Measurements from ENCODE around the gene HSPA12B.

DNA sequence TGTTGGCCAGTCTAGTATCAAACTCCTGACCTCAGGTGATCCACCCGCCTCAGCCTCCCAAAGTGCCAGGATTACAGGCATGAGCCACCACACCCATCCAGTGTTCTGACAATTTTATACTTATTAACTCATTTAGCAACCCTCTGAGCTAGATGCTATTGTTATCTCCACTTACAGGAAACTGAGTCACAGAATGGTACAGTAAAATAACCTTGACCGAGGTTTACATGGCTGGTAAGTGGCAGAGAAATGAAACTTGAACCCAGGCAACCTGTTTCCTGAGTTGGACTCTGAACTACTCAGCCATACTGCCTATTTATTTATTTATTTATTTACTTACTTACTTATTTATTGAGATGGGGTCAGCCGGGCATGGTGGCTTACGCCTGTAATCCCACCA, 13.4 kb upstream of the HSPA12B start:
- TF ChIP-seq, protein P1, sequence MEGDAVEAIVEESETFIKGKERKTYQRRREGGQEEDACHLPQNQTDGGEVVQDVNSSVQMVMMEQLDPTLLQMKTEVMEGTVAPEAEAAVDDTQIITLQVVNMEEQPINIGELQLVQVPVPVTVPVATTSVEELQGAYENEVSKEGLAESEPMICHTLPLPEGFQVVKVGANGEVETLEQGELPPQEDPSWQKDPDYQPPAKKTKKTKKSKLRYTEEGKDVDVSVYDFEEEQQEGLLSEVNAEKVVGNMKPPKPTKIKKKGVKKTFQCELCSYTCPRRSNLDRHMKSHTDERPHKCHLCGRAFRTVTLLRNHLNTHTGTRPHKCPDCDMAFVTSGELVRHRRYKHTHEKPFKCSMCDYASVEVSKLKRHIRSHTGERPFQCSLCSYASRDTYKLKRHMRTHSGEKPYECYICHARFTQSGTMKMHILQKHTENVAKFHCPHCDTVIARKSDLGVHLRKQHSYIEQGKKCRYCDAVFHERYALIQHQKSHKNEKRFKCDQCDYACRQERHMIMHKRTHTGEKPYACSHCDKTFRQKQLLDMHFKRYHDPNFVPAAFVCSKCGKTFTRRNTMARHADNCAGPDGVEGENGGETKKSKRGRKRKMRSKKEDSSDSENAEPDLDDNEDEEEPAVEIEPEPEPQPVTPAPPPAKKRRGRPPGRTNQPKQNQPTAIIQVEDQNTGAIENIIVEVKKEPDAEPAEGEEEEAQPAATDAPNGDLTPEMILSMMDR (IDR thresholded peaks at IDR 0.05; ENCODE audit: poor library complexity, severe bottlenecking), result no peak
- TF ChIP-seq EP300 (conservative IDR thresholded peaks at IDR 0.05; ENCODE audit: poor library complexity, severe bottlenecking) (no peak), SMC3 (conservative IDR thresholded peaks at IDR 0.05; ENCODE audit: poor library complexity) (no peak), EZH2 (IDR thresholded peaks at IDR 0.05; ENCODE audit: borderline replicate concordance, insufficient read depth, low read length, poor library complexity, severe bottlenecking) (no peak), TAF1 (IDR thresholded peaks at IDR 0.05; ENCODE audit: low read depth) (no peak), RAD21 (conservative IDR thresholded peaks at IDR 0.05) (no peak)
- TF ChIP-seq, protein P2, sequence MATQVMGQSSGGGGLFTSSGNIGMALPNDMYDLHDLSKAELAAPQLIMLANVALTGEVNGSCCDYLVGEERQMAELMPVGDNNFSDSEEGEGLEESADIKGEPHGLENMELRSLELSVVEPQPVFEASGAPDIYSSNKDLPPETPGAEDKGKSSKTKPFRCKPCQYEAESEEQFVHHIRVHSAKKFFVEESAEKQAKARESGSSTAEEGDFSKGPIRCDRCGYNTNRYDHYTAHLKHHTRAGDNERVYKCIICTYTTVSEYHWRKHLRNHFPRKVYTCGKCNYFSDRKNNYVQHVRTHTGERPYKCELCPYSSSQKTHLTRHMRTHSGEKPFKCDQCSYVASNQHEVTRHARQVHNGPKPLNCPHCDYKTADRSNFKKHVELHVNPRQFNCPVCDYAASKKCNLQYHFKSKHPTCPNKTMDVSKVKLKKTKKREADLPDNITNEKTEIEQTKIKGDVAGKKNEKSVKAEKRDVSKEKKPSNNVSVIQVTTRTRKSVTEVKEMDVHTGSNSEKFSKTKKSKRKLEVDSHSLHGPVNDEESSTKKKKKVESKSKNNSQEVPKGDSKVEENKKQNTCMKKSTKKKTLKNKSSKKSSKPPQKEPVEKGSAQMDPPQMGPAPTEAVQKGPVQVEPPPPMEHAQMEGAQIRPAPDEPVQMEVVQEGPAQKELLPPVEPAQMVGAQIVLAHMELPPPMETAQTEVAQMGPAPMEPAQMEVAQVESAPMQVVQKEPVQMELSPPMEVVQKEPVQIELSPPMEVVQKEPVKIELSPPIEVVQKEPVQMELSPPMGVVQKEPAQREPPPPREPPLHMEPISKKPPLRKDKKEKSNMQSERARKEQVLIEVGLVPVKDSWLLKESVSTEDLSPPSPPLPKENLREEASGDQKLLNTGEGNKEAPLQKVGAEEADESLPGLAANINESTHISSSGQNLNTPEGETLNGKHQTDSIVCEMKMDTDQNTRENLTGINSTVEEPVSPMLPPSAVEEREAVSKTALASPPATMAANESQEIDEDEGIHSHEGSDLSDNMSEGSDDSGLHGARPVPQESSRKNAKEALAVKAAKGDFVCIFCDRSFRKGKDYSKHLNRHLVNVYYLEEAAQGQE (IDR thresholded peaks at IDR 0.05; ENCODE audit: borderline replicate concordance), result no peak
